Measurements from ENCODE around the gene RCC1.

- no peak for TF ChIP-seq CTCF (IDR thresholded peaks at IDR 0.05)
- TF ChIP-seq POLR2A (IDR thresholded peaks at IDR 0.05) = no peak
These were observed 1.4 kb downstream of the RCC1 start for GRCh38 chr1:28507247-28507645.
